ENCODE results near the gene KLHL5. TPM values are rescaled to one million over a fixed set of nuclear protein-coding genes. Genes with fewer than 3 reads are reported as not detected.

KLHL5 gene
- total and polyA plus RNA-seq, 2 donors (not counting 1 experiment from before 2014, with no cell fraction given) = 22.6 to 90.0 TPM

GRCh38 chr4:39032218-39033085 is 29.6 kb upstream of the KLHL5 start, which contains the start of gene TMEM156:
TSS of gene TMEM156 (minus strand) at chr4:39032409. CDS start at chr4:39032313, 96 bp downstream.
- Histone ChIP-seq H3K36me3 (replicated peaks in 1 of 2; ENCODE audit: control extremely low read depth in 1 of 2, control insufficient read depth in 1 of 2, extremely low read depth in 1 of 2, insufficient read depth in 2 of 2, low read length in 1 of 2) (peaks cover 0 to 7% of the 10 kb centered on the region in 2 experiments), H3K27ac (ENCODE audit: low read length in 2 of 2) (peak within 1 kb of the TSS; percentile 72 to 84), H4K20me1 (ENCODE audit: control insufficient read depth, insufficient read depth, low read length, poor library complexity, severe bottlenecking) (no peaks in the 10 kb centered on the region), H3K27me3 (replicated peaks in 1 of 4; ENCODE audit: control extremely low read depth in 1 of 4, control insufficient read depth in 3 of 4, insufficient read depth in 4 of 4, low read length in 3 of 4) (no peaks in the 10 kb centered on the region), H3K4me3 (ENCODE audit: control extremely low read depth in 1 of 5, extremely low read depth in 1 of 5, insufficient read depth in 1 of 5, low read depth in 2 of 5, low read length in 4 of 5) (peak within 1 kb of the TSS; percentile 63 to 98 (median 69)), H2AFZ (ENCODE audit: insufficient read depth, low read depth, low read length, poor library complexity, severe bottlenecking) (peak within 1 kb of the TSS; percentile 18), H3K4me1 (ENCODE audit: control insufficient read depth in 2 of 2, insufficient read depth in 2 of 2, low read length in 2 of 2) (peaks cover 27 to 36% of the 10 kb centered on the region in 2 donors), H3K9ac (ENCODE audit: low read length) (peak within 1 kb of the TSS; percentile 80), H3K4me2 (replicated peaks; ENCODE audit: low read depth, low read length, poor library complexity, severe bottlenecking) (peak within 1 kb of the TSS; percentile 82), H3K9me3 (ENCODE audit: control extremely low read depth in 1 of 3, control insufficient read depth in 2 of 3, insufficient read depth in 1 of 3, low read length in 2 of 3) (peaks cover 0 to 6% (median 0%) of the 10 kb centered on the region in 3 donors), H3K79me2 (ENCODE audit: control insufficient read depth, insufficient read depth, low read length) (peaks cover 50% of the 10 kb centered on the region)
- ChIA-PET POLR2A (interaction anchor here (0.6 to 1.8 kb wide), 4 partner anchors 11 to 977 kb away, joined by 3 to 30 read pairs (median 4); no protein-coding TSS in a partner anchor), CTCF (interaction anchor here (0.7 to 1.8 kb wide), 3 partner anchors 11 to 143 kb away, joined by 3 to 14 read pairs (median 5); no protein-coding TSS in a partner anchor)
- DNase-seq (peak; percentile 78), ATAC-seq (ENCODE audit: low read depth) (peak; percentile 68)
- intact Hi-C loops (cut with micrococcal nuclease) = loop anchor here (1.0 to 10.0 kb wide), 6 partner anchors 12 to 602 kb away; partner anchors contain the start of genes KLF3 and SMIM14
- no CpG with 5 or more reads among the region's 5 CpGs for WGBS (ENCODE audit: insufficient coverage)
- TF ChIP-seq, protein P1, sequence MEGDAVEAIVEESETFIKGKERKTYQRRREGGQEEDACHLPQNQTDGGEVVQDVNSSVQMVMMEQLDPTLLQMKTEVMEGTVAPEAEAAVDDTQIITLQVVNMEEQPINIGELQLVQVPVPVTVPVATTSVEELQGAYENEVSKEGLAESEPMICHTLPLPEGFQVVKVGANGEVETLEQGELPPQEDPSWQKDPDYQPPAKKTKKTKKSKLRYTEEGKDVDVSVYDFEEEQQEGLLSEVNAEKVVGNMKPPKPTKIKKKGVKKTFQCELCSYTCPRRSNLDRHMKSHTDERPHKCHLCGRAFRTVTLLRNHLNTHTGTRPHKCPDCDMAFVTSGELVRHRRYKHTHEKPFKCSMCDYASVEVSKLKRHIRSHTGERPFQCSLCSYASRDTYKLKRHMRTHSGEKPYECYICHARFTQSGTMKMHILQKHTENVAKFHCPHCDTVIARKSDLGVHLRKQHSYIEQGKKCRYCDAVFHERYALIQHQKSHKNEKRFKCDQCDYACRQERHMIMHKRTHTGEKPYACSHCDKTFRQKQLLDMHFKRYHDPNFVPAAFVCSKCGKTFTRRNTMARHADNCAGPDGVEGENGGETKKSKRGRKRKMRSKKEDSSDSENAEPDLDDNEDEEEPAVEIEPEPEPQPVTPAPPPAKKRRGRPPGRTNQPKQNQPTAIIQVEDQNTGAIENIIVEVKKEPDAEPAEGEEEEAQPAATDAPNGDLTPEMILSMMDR (IDR thresholded peaks at IDR 0.05) = no peak
- TF ChIP-seq EZH2 (IDR thresholded peaks at IDR 0.05; ENCODE audit: borderline replicate concordance, insufficient read depth, low read depth, low read length, poor library complexity, severe bottlenecking) = no peak
- Mint-ChIP-seq H3K27ac (peak within 1 kb of the TSS; percentile 87), H3K27me3 (no peaks in the 10 kb centered on the region), H3K4me1 (peaks cover 54% of the 10 kb centered on the region), H3K9me3 (ENCODE audit: insufficient read depth) (no peaks in the 10 kb centered on the region), H3K4me3 (peak within 1 kb of the TSS; percentile 85)
